ENCODE data around the gene SLC4A1AP.

DNA sequence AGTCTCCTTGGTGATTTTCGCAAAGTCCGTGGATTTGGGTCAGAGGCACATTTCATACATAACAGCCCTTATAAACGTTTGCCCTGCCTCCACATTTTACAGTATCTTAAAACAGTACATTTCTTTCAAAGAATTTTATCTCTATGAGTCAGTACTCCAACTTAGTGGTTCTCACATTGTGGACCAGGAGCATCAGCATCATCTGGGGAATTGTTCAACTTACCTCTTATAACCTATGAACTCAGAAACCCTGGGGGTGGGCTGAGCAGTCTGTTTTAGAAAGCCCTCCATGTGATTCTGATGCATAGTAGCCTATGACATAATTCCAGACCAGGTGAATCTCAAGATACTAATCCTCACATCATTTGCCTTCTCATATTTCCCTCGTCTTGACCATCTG is 12.6 kb upstream of the SLC4A1AP start:
- TF ChIP-seq, protein P1, sequence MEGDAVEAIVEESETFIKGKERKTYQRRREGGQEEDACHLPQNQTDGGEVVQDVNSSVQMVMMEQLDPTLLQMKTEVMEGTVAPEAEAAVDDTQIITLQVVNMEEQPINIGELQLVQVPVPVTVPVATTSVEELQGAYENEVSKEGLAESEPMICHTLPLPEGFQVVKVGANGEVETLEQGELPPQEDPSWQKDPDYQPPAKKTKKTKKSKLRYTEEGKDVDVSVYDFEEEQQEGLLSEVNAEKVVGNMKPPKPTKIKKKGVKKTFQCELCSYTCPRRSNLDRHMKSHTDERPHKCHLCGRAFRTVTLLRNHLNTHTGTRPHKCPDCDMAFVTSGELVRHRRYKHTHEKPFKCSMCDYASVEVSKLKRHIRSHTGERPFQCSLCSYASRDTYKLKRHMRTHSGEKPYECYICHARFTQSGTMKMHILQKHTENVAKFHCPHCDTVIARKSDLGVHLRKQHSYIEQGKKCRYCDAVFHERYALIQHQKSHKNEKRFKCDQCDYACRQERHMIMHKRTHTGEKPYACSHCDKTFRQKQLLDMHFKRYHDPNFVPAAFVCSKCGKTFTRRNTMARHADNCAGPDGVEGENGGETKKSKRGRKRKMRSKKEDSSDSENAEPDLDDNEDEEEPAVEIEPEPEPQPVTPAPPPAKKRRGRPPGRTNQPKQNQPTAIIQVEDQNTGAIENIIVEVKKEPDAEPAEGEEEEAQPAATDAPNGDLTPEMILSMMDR (conservative IDR thresholded peaks at IDR 0.05; ENCODE audit: low read depth, low read length), result no peak
- TF ChIP-seq EZH2 (IDR thresholded peaks at IDR 0.05; ENCODE audit: borderline replicate concordance, low read depth, low read length, poor library complexity, severe bottlenecking), result no peak

Measured in A673 (cell line).